H9 (cell line): ENCODE data around the gene CDH13. TPM values are rescaled to one million over a fixed set of nuclear protein-coding genes. Genes with fewer than 3 reads are reported as not detected.

Source experiments
- DNase-seq: peaks from one replicate; pipeline ENCODE4 v3.0.0-alpha.2; 2017
- H2AFZ ChIP-seq: one replicate; pipeline ENCODE4 v1.6.1; 2013; ENCODE audit warnings: mild to moderate bottlenecking, low read length, control low read depth, moderate library complexity
- H2AK5ac ChIP-seq: 2 replicates; pipeline ENCODE4 v1.6.1; 2013; ENCODE audit warnings: low read length, control low read depth, mixed read lengths; ENCODE audit not compliant: insufficient read length
- H2BK120ac ChIP-seq: one replicate; pipeline ENCODE4 v1.6.1; 2013; ENCODE audit warnings: low read depth, mild to moderate bottlenecking, low read length, control low read depth, inconsistent platforms; ENCODE audit not compliant: poor library complexity, severe bottlenecking
- H2BK12ac ChIP-seq: 2 replicates; pipeline ENCODE4 v1.6.1; 2013; ENCODE audit warnings: low read length, control low read depth, mixed read lengths, low read depth; ENCODE audit not compliant: insufficient read length
- H2BK15ac ChIP-seq: 2 replicates; pipeline ENCODE4 v1.6.1; 2013; ENCODE audit warnings: low read depth, low read length, control low read depth
- H2BK20ac ChIP-seq: one replicate; pipeline ENCODE4 v1.6.1; 2013; ENCODE audit warnings: low read depth, mild to moderate bottlenecking, low read length, control low read depth, inconsistent platforms; ENCODE audit not compliant: poor library complexity, severe bottlenecking
- H2BK5ac ChIP-seq: 2 replicates; pipeline ENCODE4 v1.6.1; 2013; ENCODE audit warnings: low read length, control low read depth, mixed read lengths; ENCODE audit not compliant: insufficient read length
- H3K14ac ChIP-seq: 2 replicates; pipeline ENCODE4 v1.6.1; 2013; ENCODE audit warnings: low read length, control low read depth; ENCODE audit not compliant: insufficient read depth
- H3K18ac ChIP-seq: 2 replicates; pipeline ENCODE4 v1.6.1; 2013; ENCODE audit warnings: low read depth, mild to moderate bottlenecking, mixed read lengths, low read length, control low read depth; ENCODE audit not compliant: insufficient read length
- H3K23ac ChIP-seq: 2 replicates; pipeline ENCODE4 v1.6.1; 2013; ENCODE audit warnings: low read length, control low read depth, mixed read lengths, low read depth; ENCODE audit not compliant: insufficient read length
- H3K23me2 ChIP-seq: 2 replicates; pipeline ENCODE4 v1.6.1; 2013; ENCODE audit warnings: low read depth, mild to moderate bottlenecking, mixed read lengths, low read length, control low read depth; ENCODE audit not compliant: insufficient read length, poor library complexity, severe bottlenecking
- H3K27ac ChIP-seq: 2 replicates; pipeline ENCODE4 v1.5.1; 2013; ENCODE audit warnings: low read length, control low read depth, mixed read lengths, low read depth; ENCODE audit not compliant: insufficient read length
- H3K27me3 ChIP-seq: 2 replicates; pipeline ENCODE4 v1.6.1; 2013; ENCODE audit warnings: low read length, control low read depth, inconsistent platforms; ENCODE audit not compliant: insufficient read depth
- H3K4ac ChIP-seq: 2 replicates; pipeline ENCODE4 v1.6.1; 2013; ENCODE audit warnings: low read depth, mild to moderate bottlenecking, control low read depth, inconsistent platforms, low read length, moderate library complexity
- H3K4me1 ChIP-seq: 2 replicates; pipeline ENCODE4 v1.6.1; 2013; ENCODE audit warnings: low read length, control low read depth, inconsistent platforms; ENCODE audit not compliant: insufficient read depth
- H3K4me2 ChIP-seq: 2 replicates; pipeline ENCODE4 v1.6.1; 2013; ENCODE audit warnings: low read length, control low read depth, mixed read lengths; ENCODE audit not compliant: insufficient read length, insufficient read depth
- H3K56ac ChIP-seq: 2 replicates; pipeline ENCODE4 v1.6.1; 2013; ENCODE audit warnings: low read depth, mild to moderate bottlenecking, mixed read lengths, low read length, control low read depth; ENCODE audit not compliant: insufficient read length
- H3K79me1 ChIP-seq: 2 replicates; pipeline ENCODE4 v1.6.1; 2013; ENCODE audit warnings: low read depth, mild to moderate bottlenecking, moderate library complexity, low read length, control low read depth, inconsistent platforms; ENCODE audit not compliant: insufficient read depth, poor library complexity, severe bottlenecking
- H3K79me2 ChIP-seq: 2 replicates; pipeline ENCODE4 v1.6.1; 2013; ENCODE audit warnings: low read length, control low read depth, inconsistent platforms; ENCODE audit not compliant: insufficient read depth
- H3K9ac ChIP-seq: 2 replicates; pipeline ENCODE4 v1.6.1; 2013; ENCODE audit warnings: low read length, control low read depth, mixed read lengths; ENCODE audit not compliant: insufficient read length; ENCODE audit errors: extremely low read depth
- H3K9me3 ChIP-seq: one replicate; pipeline ENCODE4 v1.6.1; 2013; ENCODE audit warnings: low read depth, low read length, inconsistent platforms; ENCODE audit not compliant: control insufficient read depth
- H3T11ph ChIP-seq: one replicate; pipeline ENCODE4 v1.6.1; 2013; ENCODE audit warnings: mild to moderate bottlenecking, low read length, control low read depth, inconsistent platforms
- H4K20me1 ChIP-seq: one replicate; pipeline ENCODE4 v1.6.1; 2013; ENCODE audit not compliant: control insufficient read depth, insufficient read length, insufficient read depth
- H4K5ac ChIP-seq: 2 replicates; pipeline ENCODE4 v1.6.1; 2013; ENCODE audit warnings: low read depth, mild to moderate bottlenecking, mixed read lengths, low read length, control low read depth; ENCODE audit not compliant: insufficient read length
- H4K8ac ChIP-seq: replicated peaks from 2 replicates; pipeline ENCODE4 v1.6.1; 2013; ENCODE audit warnings: low read length, control low read depth, mixed read lengths, low read depth; ENCODE audit not compliant: insufficient read length
- H4K91ac ChIP-seq: 2 replicates; pipeline ENCODE4 v1.6.1; 2013; ENCODE audit warnings: low read depth, mild to moderate bottlenecking, moderate library complexity, mixed read lengths, low read length, control low read depth; ENCODE audit not compliant: insufficient read length
- H3K27ac Mint-ChIP-seq, 3 experiments: 2 replicates in 2 of 3; 3 replicates in 1 of 3; pipeline ENCODE4 v1.8.0; 2020 to 2021; ENCODE audit warnings: mixed read lengths in 3 of 3, mild to moderate bottlenecking in 1 of 3, moderate library complexity in 1 of 3
- H3K27me3 Mint-ChIP-seq: 2 replicates; pipeline ENCODE4 v1.8.0; 2021; ENCODE audit warnings: low read depth, mild to moderate bottlenecking, moderate library complexity, mixed read lengths
- H3K36me3 Mint-ChIP-seq, 3 experiments: 2 replicates in 2 of 3; 3 replicates in 1 of 3; pipeline ENCODE4 v1.8.0; 2020 to 2021; ENCODE audit warnings: low read depth in 3 of 3, mixed read lengths in 3 of 3; ENCODE audit not compliant: insufficient read depth in 1 of 3
- H3K4me1 Mint-ChIP-seq, 2 experiments: 2 replicates each; pipeline ENCODE4 v1.8.0; 2020; ENCODE audit warnings: mixed read lengths in 2 of 2
- H3K4me3 Mint-ChIP-seq, 2 experiments: 2 replicates in 1 of 2; 3 replicates in 1 of 2; pipeline ENCODE4 v1.8.0; 2020 to 2021; ENCODE audit warnings: mild to moderate bottlenecking in 2 of 2, mixed read lengths in 2 of 2, moderate library complexity in 1 of 2
- H3K9me3 Mint-ChIP-seq, 2 experiments: 2 replicates in 1 of 2; 3 replicates in 1 of 2; pipeline ENCODE4 v1.8.0; 2020; ENCODE audit warnings: mild to moderate bottlenecking in 2 of 2, mixed read lengths in 2 of 2, moderate library complexity in 1 of 2
- CTCF ChIP-seq: fragments of 200-600 bp; sonication (generic); conservative IDR thresholded peaks from 3 replicates; pipeline ENCODE4 v1.8.0; 2021; ENCODE audit warnings: antibody characterized with exemption, mild to moderate bottlenecking
- WGBS: extraction: QIAGEN DNeasy Blood & Tissue Kit; methylation state at CpG from one replicate; pipeline ENCODE4 v1.1.7; 2013; ENCODE audit warnings: missing lambda C conversion rate, low lambda C conversion rate, mixed read lengths; ENCODE audit not compliant: insufficient read length; ENCODE audit errors: extremely low coverage; 5-methylcytosine and 5-hydroxymethylcytosine counted together
- total RNA-seq: library from RNA; stranded (reverse); gene quantifications from 2 replicates; pipeline ENCODE4 v1.2.1, GENCODE V29; 2021

CDH13 gene
- total RNA-seq, 1 experiment from 2014 or later = 1.5 TPM

GRCh38 chr16:83308414-83308813 lies 681.6 kb downstream of the CDH13 start:
- H3K4ac ChIP-seq = no peak overlapping the region
- H2BK20ac ChIP-seq = no peak overlapping the region
- DNase-seq = no peak
- H4K8ac ChIP-seq = no peak overlapping the region
- no peak overlapping the region for H3K23ac ChIP-seq
- no peak overlapping the region for H3K4me2 ChIP-seq
- no peaks in the 10 kb centered on the region for H3K23me2 ChIP-seq
- H2BK15ac ChIP-seq = no peak overlapping the region
- Mint-ChIP-seq H3K27me3 (peaks cover 5% of the 10 kb centered on the region), H3K36me3 (no peaks in the 10 kb centered on the region), H3K4me1 (peaks cover 0 to 3% of the 10 kb centered on the region in 2 experiments; a peak in 1 of 4 replicates), H3K9me3 (no peaks in the 10 kb centered on the region), H3K27ac (no peak overlapping the region; a peak in 1 of 7 replicates), H3K4me3 (no peak overlapping the region)
- H3K27ac ChIP-seq = no peak overlapping the region
- H3K4me1 ChIP-seq = no peaks in the 10 kb centered on the region
- no CpG with 5 or more reads among the region's 3 CpGs for WGBS
- H3K79me2 ChIP-seq = no peaks in the 10 kb centered on the region
- no peak overlapping the region for H2AK5ac ChIP-seq
- H3K56ac ChIP-seq = no peak overlapping the region
- H3K18ac ChIP-seq = no peak overlapping the region
- H3K9me3 ChIP-seq = no peaks in the 10 kb centered on the region
- no peak overlapping the region for H3T11ph ChIP-seq
- no peak overlapping the region for H3K14ac ChIP-seq
- H2BK12ac ChIP-seq = no peak overlapping the region
- no peak overlapping the region for H2BK5ac ChIP-seq
- no peak overlapping the region for H2BK120ac ChIP-seq
- H3K79me1 ChIP-seq = no peaks in the 10 kb centered on the region
- no peak for TF ChIP-seq CTCF
- no peak overlapping the region for H3K9ac ChIP-seq
- no peak overlapping the region for H4K91ac ChIP-seq
- H3K27me3 ChIP-seq = no peaks in the 10 kb centered on the region
- H2AFZ ChIP-seq = no peak overlapping the region
- no peak overlapping the region for H4K5ac ChIP-seq
- no peaks in the 10 kb centered on the region for H4K20me1 ChIP-seq
